Coronary artery (tissue), 2 donors: Measurements from ENCODE around the gene NCAM1.

ENCODE experiments used
- DNase-seq: peaks from one replicate; pipeline ENCODE4 v3.0.0-alpha.2; 2017; ENCODE audit warnings: low spot score
- H3K27ac ChIP-seq, 2 donors: fragments of 200-600 bp; sonication (generic); one replicate each; pipeline ENCODE4 v1.5.1; 2016 to 2019
- H3K4me3 ChIP-seq: fragments of 200-600 bp; sonication (generic); 2 replicates; pipeline ENCODE4 v1.5.1; 2016; ENCODE audit warnings: mild to moderate bottlenecking, moderate library complexity
- TF ChIP-seq, protein P1 (sequence below): fragments of 200-600 bp; sonication (generic); IDR thresholded peaks from one replicate; pipeline ENCODE4 v1.5.1; 2019; ENCODE audit warnings: antibody characterized with exemption

NCAM1 gene

GRCh38 chr11:113151521-113151920 is 190.3 kb downstream of the NCAM1 start:
- H3K27ac ChIP-seq = no peak overlapping the region

GRCh38 chr11:113152500-113152899 is 191.3 kb downstream of the NCAM1 start:
- no peak overlapping the region for H3K27ac ChIP-seq
- DNase-seq = no peak
- TF ChIP-seq, protein P1, sequence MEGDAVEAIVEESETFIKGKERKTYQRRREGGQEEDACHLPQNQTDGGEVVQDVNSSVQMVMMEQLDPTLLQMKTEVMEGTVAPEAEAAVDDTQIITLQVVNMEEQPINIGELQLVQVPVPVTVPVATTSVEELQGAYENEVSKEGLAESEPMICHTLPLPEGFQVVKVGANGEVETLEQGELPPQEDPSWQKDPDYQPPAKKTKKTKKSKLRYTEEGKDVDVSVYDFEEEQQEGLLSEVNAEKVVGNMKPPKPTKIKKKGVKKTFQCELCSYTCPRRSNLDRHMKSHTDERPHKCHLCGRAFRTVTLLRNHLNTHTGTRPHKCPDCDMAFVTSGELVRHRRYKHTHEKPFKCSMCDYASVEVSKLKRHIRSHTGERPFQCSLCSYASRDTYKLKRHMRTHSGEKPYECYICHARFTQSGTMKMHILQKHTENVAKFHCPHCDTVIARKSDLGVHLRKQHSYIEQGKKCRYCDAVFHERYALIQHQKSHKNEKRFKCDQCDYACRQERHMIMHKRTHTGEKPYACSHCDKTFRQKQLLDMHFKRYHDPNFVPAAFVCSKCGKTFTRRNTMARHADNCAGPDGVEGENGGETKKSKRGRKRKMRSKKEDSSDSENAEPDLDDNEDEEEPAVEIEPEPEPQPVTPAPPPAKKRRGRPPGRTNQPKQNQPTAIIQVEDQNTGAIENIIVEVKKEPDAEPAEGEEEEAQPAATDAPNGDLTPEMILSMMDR = no peak
- H3K4me3 ChIP-seq = no peak overlapping the region

More at GRCh38 chr11:113151521-113151920, 190.3 kb downstream of the NCAM1 start:
- DNase-seq = no peak
- H3K4me3 ChIP-seq = no peak overlapping the region
- TF ChIP-seq, protein P1 = no peak

DNA sequence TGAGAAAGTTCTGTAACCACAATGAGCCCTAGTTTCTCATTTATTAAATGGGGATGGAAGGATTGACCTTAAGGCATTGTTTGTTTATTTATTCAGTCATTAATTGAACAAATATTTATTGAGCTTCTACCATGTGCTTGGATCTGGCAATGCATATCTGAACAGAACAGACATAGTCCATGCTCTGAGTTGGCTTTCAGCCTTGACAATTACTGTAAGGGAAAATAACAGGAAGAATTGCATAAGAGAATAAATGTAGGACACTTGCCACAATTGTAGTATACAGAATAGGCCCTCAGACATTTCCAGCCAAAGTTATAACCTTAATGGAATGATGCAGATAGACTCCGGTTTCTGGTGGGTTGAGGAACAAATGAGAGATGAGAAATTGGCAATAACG is 192.6 kb downstream of the NCAM1 start:
- TF ChIP-seq, protein P1 = no peak
- Histone ChIP-seq H3K27ac (no peak overlapping the region), H3K4me3 (no peak overlapping the region)
- no peak for DNase-seq

- no peak for DNase-seq
- no peak overlapping the region for H3K27ac ChIP-seq
- no peak overlapping the region for H3K4me3 ChIP-seq
- TF ChIP-seq, protein P1 = no peak
Observed at GRCh38 chr11:113159988-113160807, 199.0 kb downstream of the NCAM1 start.

DNA sequence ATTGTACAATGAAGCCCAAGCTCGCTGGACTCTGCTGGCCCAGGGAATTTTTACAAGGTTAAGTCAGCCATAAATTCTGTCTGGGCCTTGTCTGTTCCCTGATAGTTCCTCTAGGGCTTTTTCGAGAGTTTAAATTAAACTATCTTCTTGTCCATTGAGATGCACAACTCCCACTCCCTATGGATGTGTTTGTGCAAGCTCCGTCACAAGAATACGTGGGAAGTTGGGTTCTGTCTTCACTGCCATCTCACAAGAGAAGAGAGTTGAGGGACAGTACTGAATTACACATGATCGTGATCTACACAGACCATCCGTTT is 199.5 kb downstream of the NCAM1 start:
- Histone ChIP-seq H3K4me3 (no peak overlapping the region), H3K27ac (no peak overlapping the region)
- TF ChIP-seq, protein P1 = no peak
- DNase-seq = no peak

DNA sequence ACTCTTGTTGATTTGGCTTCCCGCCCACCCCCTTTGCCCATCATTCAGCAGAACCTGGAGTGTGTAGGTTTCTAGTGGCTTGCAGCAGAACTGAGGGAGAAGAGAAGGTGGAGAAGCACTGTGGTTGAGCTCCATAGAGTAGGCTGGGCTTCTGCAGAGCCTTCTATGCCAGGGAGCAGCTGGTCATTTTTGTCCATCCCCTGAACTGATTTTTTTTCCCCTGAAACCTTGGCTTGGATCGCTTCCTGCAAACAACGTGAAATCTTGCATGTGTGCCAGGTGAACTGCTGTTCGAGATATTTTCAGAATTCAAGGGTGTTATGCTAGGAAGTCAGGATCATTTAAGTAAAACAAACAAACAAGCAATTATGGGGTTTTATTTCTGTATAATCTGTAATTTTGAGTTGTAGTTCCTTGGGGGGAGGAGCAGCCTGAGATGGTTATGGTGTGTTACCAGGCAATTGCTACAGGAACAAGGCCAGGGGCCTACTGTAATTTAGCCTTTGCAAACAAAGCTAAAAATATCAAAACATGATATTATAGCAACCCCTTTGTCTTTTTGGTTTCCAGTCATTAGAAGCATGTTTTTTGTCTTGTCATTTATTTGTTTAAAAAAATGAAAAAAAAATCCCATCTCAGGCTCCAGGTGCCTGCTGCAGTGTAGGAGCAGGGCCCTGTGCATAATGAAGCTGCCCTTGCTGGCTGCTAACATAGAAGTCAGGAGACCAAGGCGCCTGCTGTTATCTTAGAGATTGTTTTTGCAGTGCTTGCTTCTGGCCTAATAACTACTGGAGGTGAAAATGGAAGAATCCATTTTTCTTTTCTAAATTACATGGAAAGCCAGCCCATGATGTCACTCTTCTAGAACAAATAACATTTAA is 200.7 kb downstream of the NCAM1 start:
- DNase-seq = no peak
- TF ChIP-seq, protein P1 = no peak
- H3K27ac ChIP-seq = no peak overlapping the region

More for the DNA sequence above, 200.7 kb downstream of the NCAM1 start:
- no peak overlapping the region for H3K4me3 ChIP-seq
